Stimulated activated CD4-positive, alpha-beta T cell treated with anti-CD3 and anti-CD28 coated beads, Interleukin-2, amount 100 ng/mL, for 24 hours (primary cell): ENCODE data around the gene REG1A.

Experiments
- DNase-seq, 2 donors: peaks; one replicate each; pipeline ENCODE4 v3.0.0-alpha.2; 2020

The REG1A gene

GRCh38 chr2:79120194-79120713 is at the start of gene REG1A:
Gene REG1A, plus strand, starts transcription at chr2:79120488. Its CDS starts 374 bp downstream, at chr2:79120862.
- DNase-seq: no peak

DNA sequence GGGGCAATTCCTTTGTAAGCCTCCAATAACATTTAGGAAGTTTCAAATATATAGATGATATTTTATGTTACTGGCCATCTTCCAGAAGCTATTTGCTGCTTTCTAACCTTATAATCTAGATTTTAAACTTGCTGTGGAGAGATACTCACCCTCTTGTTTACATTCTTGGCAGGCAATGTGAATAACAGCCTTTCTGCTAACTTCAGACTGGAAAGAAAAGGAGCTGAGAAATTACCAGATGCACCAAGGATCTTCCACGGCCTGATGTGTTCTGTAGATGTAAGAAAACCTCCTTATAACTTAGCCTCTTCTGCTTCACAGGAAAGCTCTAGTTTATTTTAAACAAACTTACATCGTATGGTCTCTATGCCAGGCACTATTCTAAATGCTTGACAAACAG is 49.2 kb upstream of the REG1A start:
- DNase-seq: no peak

- DNase-seq: no peak
These were observed 37.3 kb upstream of the REG1A start for GRCh38 chr2:79082987-79083386.

- DNase-seq: no peak
These were observed 36.6 kb upstream of the REG1A start for GRCh38 chr2:79083597-79084251.

- no peak for DNase-seq
These were observed 35.7 kb upstream of the REG1A start for GRCh38 chr2:79084495-79085135.

DNA sequence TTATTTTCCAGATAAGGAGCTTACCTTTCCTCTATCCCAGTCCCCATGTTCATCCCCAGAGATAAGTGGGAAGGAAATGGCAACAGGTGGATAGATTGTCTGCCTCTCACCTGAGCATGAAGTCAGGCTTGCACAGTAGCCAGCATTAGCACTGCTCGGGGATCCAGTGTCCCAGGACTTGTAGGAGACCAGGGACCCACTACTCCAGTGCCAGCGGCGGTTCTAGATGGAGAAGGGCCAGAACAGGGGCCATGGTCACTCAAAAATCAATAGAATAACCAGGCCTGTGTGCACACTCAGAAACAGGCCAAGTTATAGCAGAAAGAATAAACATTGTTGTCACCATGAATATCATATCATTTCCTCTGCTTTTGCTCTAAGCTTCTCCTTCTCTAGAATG is 34.9 kb upstream of the REG1A start:
- no peak for DNase-seq

- no peak for DNase-seq
These were observed 34.0 kb upstream of the REG1A start for GRCh38 chr2:79086255-79086654.

DNA sequence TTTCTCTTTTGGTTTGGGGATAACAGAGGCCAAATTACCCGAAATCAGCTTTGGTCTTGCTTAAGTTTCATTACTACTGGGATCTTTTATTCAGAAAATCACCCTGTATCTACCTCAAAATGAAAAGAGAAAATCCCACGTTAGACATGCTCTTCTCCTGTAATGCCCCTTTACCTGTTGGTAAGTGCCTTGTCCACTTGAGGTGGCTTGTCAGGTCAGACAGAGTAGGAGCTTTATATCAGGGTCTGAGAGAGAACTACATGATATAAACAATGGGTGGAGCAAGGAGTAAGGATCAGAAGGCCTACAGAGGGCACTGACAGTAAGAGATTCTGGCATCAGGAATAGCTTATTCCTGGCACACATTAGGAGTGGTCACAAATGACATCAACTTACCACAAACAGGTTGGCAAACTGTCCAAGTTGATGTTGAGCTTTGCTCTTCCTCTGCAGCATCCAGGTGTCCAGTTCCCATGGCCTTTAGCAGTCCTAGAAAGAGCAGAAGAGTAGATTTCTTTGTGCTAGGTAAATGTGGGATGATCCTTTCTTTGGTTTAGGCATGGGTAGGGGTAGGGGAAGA is 32.4 kb upstream of the REG1A start, which contains the start of gene REG1B:
Gene REG1B, minus strand, starts transcription at position 209 of the 580 bp plus-strand sequence. CDS start 381 bp downstream, outside the sequence.
- no peak for DNase-seq

DNA sequence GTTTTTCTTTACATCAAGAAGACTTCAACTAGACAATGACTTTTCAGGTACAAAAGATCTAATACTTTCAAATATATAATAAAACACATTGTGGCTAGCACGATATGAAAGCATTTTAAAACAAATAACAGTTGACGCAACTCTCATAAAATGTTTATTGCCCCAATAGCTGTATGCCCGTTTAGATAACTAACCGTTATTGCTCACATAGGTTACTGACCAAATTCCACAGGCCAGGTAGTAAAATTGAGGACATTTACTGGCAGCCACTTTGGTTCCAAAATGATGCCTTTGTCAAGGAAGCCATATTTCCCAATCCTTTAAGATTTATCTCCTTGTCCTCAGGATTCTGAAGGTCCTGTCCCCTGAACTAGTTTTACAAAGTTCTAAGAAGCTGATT is 29.6 kb upstream of the REG1A start:
- no peak for DNase-seq

DNA sequence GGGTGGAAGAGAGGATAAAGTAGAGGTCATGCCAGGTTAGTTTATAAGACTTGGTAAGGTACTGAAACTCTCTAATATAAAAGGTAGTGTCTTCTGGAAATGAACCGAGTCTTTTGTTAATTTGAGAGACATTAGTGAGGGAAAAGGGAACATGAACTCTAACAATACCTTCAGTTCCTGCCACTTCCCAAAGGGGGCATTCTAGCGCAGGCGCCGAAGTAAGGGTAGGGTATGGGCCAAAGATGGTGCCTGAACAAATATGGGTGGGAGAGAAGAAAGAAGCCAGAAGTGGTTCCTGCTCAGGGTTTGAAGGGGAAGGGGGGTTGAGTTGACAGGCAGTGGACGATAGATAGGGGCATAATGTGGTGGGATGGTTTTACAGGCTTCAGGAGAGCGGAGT is 22.4 kb upstream of the REG1A start:
- DNase-seq: no peak

- no peak for DNase-seq
These were observed 21.1 kb upstream of the REG1A start for GRCh38 chr2:79099140-79099686.

DNA sequence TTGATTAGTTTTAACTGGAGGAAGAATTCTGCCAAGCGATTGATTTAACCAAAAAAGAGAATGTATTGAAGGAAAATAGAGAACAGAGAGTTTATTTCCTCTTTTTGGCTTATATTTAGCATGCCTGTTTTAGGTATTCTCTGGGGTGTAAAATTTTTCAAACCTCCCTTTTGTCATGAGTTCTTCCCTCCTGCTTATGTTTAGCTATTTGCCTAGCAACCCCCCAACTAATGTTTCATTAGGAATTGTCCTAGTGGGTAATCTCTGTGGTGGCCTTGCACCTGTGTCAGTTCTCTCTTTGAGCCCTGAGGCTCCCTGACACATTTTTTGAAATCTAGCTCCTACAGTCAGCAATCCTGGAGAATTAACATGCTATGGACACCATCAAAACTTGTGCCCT is 20.0 kb upstream of the REG1A start:
- no peak for DNase-seq

- no peak for DNase-seq
These were observed 19.3 kb upstream of the REG1A start for GRCh38 chr2:79101024-79101423.

DNA sequence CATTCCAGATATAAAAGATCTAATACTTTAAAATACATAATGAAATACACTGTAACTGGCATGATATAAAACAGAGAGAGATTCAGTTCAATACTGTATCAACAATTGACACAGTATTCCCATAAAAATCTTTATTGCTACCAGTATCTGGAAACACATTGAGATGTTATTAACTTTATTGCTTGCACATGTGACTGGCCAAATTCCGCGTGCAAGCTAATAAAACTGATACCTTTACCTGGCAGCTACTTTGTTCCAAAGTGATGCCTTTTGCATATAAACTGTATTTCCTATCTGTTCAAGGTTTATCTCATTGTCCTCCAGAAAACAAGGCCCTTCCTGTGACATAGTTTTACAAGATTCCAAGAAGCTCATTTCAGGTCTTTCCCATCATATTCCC is 17.1 kb upstream of the REG1A start:
- DNase-seq: no peak

GRCh38 chr2:79105259-79105658 is 15.0 kb upstream of the REG1A start:
- DNase-seq: no peak

DNA sequence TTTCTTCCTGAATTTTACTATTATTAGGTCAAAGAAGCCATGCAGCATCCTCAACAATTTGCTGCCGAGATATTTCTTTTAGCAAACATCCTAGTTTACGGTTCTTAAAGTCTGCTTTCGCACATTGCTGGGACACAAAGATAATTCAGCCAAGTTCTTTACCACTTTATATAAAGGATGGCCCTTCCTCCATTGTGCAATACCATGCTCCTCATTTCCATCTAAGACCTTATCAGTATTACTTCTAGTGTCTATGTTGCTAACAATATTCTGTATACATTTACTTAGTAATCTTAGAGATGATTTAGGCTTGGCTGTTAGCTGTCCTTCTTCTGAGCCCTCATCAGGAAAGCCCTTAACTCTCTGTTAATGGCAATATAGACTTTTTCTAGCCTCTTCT is 8.0 kb upstream of the REG1A start:
- DNase-seq: no peak

DNA sequence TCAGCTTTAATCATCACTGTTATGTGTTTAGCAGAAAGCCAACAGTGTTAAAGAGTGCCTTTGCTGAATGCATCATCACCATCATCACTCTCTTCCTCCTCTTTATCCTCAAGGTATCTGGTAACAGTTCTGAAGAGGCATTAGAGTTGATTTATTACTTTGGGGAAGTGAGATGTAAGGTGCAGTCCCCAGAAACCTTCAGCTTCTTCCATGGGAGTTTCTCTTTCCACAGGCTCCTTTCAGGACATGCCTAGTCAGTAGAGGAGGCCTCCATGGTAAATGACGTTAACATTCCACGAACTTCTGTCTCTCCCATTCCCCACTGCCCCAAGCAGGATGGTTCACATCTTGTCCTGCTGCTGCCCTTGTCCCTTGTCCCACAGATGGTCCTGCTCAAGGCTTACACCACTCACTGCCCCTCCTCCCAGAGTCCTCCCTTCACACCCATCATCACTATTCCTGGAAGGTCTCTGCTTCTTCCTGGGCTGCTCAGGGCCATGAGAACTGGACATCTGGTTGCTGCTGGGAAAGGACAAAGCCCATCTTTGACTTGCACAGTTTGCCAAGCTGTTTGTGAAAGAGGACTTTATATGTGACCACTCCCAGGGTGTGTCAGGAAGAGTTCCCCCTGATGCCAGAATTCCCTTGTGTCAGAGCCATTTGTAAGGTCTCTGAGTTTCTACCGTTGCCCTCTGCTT is 5.3 kb upstream of the REG1A start:
- no peak for DNase-seq

GRCh38 chr2:79116997-79117928 is 3.0 kb upstream of the REG1A start:
- DNase-seq: no peak

GRCh38 chr2:79122676-79123075 is 2.4 kb downstream of the REG1A start:
- no peak for DNase-seq

- no peak for DNase-seq
These were observed 4.8 kb downstream of the REG1A start for GRCh38 chr2:79124907-79125720.

DNA sequence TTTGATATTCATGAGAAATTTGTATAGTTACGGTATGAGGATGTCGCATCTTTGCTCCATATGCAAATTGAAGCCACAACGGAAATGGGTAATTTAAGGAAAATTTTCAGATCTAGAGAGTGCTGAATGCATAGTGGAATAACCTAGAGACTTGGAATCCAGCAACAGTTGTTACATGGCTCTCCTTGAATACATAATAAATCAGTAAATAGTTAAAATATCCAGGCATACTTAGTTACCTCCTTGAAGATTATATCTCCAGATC is 5.4 kb downstream of the REG1A start:
- DNase-seq: no peak
